Measurements from ENCODE around the gene SCMH1.
A peak's percentile ranks its signal among the peaks of the same experiment; 100 is the strongest.
"Not testable (repeated sequence)": the region's sequence is repeated elsewhere in the genome, so short reads cannot be mapped to it uniquely, and the experiment has no call there.

SCMH1 gene

DNA sequence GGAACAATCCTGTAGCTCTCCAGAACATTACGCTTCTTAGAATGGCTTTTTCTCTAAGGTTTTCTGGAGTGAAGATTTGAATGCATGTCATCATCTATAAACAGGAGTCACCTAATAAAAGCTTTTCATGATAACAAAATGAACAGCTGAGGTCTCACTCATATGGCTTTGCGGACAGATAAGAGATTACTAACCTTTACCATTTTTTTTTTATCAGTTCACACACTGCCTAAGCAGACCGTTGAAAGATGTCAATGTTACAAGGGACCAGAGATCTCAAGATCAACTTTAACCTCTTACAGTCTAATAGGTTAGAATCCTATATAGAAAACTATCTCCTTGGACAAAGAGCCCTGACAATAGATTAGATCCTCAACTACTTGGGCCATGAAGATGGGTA lies 41.4 kb downstream of the SCMH1 start:
- no peak for DNase-seq

DNA sequence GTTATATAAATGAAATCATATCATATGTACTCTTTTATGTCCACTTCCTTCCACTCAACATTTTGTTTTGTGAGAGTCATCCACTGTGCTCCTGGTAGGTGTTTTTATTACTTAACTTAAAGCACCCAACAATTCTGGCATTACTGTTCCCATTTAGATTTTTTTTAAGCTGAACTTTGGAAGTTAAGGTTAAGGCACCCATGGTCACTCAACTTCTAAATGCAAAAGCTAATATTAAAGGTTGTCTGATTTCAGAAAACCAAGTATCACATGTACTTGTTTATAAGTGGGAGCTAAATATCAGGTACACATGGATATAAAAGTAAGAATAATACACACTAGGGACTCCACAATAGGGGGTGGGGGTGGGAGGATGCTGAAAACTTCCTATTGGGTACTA lies 42.7 kb downstream of the SCMH1 start:
- no peak for DNase-seq

GRCh38 chr1:41192456-41193178 lies 49.5 kb downstream of the SCMH1 start:
- DNase-seq, result no peak

- no peak for DNase-seq
Observed at GRCh38 chr1:41184446-41184845, 57.7 kb downstream of the SCMH1 start.

DNA sequence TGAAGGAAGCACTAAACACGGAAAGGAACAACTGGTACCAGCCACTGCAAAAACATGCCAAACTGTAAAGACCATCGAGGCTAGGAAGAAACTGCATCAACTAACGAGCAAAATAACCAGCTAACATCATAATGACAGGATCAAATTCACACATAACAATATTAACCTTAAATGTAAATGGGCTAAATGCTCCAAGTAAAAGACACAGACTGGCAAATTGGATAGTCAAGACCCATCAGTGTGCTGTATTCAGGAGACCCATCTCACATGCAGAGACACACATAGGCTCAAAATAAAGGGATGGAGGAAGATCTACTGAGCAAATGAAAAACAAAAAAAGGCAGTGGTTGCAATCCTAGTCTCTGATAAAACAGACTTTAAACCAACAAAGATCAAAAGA lies 63.9 kb downstream of the SCMH1 start:
- not testable (repeated sequence) for DNase-seq

- DNase-seq, result peak; percentile 89
Observed at GRCh38 chr1:41175546-41175945, 66.6 kb downstream of the SCMH1 start.

DNA sequence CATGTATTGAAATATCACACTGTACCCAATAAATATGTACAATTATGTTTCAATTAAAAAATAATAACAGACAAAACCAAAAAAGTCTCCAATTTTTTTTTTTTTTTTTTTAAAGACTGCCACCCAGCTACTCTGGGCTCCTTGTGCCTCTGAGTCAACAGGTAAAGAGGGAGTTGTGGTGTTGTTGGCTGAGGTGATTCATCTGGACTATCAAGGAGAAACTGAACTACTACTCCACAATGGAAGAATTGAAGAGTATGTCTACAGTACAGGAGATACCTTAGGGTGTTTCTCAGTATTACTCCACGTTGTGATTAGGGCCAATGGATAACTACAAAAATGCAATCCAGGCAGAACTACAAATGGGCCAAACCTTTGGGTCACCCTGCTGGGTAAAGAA lies 67.9 kb downstream of the SCMH1 start:
- DNase-seq, result no peak

DNA sequence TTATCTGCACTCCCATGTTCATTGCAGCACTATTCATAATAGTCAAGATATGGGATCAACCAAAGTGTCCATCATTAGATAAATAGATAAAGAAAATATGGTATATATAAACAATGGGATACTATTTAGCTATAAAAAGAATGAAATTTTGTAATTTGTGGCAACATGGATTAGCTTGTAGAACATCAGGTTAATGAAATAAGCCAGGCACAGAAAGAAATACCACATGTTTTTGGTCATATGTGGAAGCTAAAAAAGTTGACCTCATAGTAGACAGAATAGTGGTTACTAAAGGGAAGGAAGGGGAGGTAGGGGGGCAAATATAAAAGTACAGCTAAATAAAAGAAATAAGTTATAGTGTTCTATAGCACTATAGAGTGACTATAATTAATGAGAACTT lies 68.5 kb downstream of the SCMH1 start:
- DNase-seq, result no peak

- DNase-seq, result no peak
Observed at GRCh38 chr1:41171266-41171874, 70.7 kb downstream of the SCMH1 start.

GRCh38 chr1:41169799-41170180 lies 72.3 kb downstream of the SCMH1 start:
- no peak for DNase-seq

- DNase-seq, result no peak
Observed at GRCh38 chr1:41169066-41169798, 72.9 kb downstream of the SCMH1 start.

DNA sequence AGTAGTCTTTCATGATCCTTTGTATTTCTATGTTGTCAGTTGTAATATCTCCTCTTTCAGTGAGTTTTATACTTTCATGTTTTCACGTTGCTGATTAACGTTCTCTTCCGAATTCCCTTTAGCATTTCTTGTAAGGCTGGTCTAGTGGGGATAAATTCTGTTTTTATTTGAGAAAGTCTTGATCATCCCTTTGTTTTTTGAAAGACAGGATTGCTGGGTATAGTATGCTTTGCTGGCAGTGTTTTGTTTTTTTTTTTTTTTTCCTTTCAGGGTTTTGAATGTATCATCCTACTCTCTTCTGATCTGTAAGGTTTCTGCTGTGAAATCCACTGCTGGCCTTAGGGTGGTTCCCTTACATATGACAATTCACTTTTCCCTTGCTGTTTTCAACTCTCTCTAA lies 74.4 kb downstream of the SCMH1 start:
- no peak for DNase-seq

GRCh38 chr1:41164727-41165126 lies 77.4 kb downstream of the SCMH1 start:
- DNase-seq, result no peak

DNA sequence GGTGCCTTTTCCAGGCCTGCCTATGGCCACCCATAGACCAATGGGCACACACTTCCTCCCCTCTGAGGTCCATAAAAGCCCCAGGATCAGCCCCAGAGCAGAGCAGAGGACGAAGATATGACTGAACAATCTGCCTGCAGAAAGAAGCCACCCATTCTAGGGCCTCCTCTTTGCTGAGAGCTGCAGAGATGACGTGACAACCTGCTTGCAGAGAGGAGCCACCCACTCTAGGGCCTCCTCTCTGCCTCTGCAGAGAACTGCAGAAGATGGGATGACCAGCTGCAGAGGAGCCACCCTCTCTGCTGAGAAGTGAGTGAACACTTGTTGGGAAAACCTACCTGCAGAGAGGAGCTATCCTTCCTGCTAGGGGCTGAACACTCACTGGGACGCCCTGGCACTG lies 79.7 kb downstream of the SCMH1 start:
- DNase-seq, result no peak

DNA sequence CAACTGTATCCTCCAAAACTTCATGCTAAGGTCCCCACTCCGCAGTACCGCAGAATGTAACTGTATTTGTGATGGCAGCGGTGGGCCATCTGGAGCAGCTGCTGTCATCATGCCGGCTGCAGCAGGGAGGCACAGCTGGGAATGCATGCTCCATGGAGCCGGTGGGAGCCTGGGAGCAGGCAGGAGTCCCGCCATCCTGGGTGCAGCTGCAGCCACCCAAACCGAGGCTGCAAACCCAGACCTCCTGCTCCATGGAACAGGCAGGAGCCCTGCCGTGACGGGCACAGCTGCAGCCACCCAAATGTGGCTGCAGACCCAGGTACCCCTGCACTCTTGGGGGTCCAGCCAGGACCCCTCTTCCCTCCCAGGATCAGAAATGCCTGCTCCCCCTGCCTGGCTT lies 80.3 kb downstream of the SCMH1 start:
- DNase-seq, result no peak

DNA sequence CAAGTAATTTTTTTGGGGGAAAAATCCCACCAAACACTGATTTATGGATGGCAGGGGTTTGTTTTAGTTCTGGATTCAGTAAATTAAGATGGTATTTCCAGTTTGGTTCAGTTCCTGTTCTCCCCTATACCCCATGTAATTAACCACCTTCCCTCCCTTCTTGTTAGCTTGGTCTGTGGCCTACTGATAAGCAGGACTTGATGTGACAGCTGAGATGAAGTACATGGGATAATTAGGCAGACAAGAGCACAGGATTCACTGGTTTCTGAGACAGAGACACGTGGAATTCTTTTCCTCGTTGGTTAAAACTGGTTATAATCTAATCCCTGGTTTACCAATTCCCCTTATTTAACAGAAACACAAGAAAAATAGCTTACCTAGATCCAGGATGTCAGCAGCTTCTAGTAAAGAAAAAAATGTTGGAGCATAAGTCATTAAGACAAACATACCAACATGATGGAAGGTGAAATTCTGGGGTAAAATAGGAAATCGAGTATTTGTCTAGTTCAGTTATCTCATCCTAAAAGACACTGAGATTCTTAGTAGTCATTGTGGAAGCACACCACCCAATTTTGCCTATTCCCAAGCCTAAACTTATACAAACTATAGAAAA lies 81.5 kb downstream of the SCMH1 start:
- DNase-seq, result no peak

DNA sequence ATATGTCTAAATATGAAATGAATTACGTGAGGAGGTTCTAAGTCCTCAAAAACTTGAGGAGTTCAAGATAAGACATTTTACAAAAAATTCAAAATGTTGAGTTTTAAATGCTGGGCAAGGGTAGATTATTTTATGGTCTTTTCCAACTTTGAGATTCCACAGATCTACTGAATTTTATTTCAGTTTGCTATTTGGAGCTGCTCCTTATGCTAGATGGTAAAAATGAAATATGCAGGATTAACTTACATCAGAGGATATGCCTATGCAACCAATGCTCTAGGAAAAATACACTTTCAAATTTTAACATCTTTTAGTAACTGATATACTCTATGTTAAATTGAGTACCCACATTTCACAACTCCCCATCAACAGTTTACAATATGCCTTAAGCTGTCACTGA lies 83.1 kb downstream of the SCMH1 start:
- DNase-seq, result no peak

DNA sequence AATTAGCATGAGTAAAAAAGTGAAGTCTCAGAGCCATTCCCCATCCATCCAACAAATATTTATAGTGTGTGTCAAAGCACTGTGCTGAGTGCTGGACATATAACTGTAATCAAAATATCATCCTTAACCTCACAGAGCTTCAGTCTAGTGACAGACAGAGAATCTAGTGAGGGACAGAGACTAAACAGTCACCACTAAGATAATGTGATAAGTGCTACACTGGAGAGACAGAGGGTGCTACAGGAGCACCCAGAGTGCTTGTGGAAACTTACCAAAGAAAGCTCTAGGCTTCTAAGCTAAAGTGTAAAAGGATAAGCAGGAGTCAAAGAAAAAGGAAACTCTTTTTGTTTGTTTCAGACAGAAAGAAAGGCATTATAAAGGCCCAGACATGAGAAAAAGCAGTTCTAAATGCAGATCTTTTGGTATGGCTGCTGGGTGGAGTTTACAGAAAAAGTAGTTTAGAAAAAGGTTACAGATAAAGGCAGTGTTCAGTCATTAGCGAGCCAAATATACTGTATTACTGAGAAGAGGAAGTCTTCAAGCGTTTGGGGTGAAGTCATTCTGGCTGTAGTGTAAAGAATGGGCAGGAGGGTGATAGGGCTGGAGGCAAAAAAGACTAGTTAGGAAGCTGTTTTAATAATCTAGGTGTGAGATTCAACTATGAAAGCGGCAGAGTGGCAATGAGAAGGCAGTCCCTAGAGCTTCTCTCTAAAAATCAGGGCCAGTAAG lies 83.8 kb downstream of the SCMH1 start:
- DNase-seq, result no peak

- no peak for DNase-seq
Observed at GRCh38 chr1:41155105-41155504, 87.0 kb downstream of the SCMH1 start.

- no peak for DNase-seq
Observed at GRCh38 chr1:41153750-41154274, 88.3 kb downstream of the SCMH1 start.

GRCh38 chr1:41152622-41153044 lies 89.5 kb downstream of the SCMH1 start:
- DNase-seq, result no peak

- no peak for DNase-seq
Observed at GRCh38 chr1:41151846-41152245, 90.3 kb downstream of the SCMH1 start.

DNA sequence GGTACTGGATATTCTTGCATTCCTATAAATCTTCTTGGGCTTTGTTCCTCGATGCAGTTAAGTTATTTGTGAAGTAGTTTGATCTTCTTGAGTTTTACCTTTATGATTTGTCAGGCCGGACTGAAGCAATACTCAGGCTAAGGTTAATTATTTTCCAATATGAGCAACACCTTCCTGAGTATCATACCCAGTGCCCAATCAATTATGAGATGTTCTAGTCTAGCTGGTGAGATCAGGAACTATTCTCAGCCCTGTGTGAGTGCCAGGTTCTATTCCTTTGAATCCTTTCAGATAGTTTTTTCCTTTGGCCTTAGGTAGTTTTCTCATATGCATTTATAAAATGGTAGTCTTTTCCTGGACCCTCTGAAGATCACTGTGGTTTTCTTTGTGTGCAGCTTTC lies 92.5 kb downstream of the SCMH1 start:
- no peak for DNase-seq

All from NCI-H1092 treated with DMSO at 0.1 percent for 48 hours (cell line).